Gastrocnemius medialis (tissue), 4 donors: ENCODE measurements around the gene DNAH6.

ENCODE experiments used
- POLR2A ChIP-seq, 2 donors: fragments of 450-650 bp; IDR thresholded peaks; one replicate each; pipeline ENCODE4 v1.6.1; 2017; ENCODE audit warnings: antibody characterized with exemption in 2 of 2, mild to moderate bottlenecking in 2 of 2, moderate library complexity in 2 of 2
- TF ChIP-seq, protein P1 (sequence below), 5 experiments: fragments of 450-650 bp in 3 of 5; fragments of 200-600 bp in 2 of 5; sonication (generic) in 2 of 5; IDR thresholded peaks in 4 of 5; conservative IDR thresholded peaks in 1 of 5; 1 replicate in 4 of 5; 2 replicates in 1 of 5; pipeline ENCODE4 v1.5.1; 2016 to 2019; ENCODE audit warnings: antibody characterized with exemption in 5 of 5, mild to moderate bottlenecking in 3 of 5, moderate library complexity in 3 of 5

DNA sequence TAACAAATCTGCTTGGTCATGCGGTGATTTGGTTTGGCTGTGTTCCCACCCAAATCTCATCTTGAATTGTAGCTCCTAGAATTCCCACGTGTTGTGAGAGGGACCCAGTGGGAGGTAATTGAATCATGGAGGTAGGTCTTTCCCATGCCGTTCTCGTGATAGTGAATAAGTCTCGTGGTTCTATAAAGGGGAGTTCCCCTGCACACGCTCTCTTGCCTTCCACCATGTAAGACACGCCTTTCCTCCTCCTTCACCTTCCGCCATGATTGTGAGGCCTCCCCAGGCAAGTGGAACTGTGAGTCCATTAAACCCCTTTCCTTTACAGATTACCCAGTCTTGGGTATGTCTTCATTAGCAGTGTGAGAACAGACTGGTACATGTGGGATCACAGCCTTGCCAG, 327.8 kb downstream of the DNAH6 start:
- TF ChIP-seq POLR2A (IDR thresholded peaks at IDR 0.05): no peak
- TF ChIP-seq, protein P1, sequence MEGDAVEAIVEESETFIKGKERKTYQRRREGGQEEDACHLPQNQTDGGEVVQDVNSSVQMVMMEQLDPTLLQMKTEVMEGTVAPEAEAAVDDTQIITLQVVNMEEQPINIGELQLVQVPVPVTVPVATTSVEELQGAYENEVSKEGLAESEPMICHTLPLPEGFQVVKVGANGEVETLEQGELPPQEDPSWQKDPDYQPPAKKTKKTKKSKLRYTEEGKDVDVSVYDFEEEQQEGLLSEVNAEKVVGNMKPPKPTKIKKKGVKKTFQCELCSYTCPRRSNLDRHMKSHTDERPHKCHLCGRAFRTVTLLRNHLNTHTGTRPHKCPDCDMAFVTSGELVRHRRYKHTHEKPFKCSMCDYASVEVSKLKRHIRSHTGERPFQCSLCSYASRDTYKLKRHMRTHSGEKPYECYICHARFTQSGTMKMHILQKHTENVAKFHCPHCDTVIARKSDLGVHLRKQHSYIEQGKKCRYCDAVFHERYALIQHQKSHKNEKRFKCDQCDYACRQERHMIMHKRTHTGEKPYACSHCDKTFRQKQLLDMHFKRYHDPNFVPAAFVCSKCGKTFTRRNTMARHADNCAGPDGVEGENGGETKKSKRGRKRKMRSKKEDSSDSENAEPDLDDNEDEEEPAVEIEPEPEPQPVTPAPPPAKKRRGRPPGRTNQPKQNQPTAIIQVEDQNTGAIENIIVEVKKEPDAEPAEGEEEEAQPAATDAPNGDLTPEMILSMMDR (IDR thresholded peaks at IDR 0.05 in 4 of 5, conservative IDR thresholded peaks at IDR 0.05 in 1 of 5): no peak
